Dedifferentiated amniotic fluid mesenchymal stem cell (primary cell): ENCODE data around the gene MMP24OS.
"Not testable (repeated sequence)": the region's sequence is repeated elsewhere in the genome, so short reads cannot be mapped to it uniquely, and the experiment has no call there.

Experiments used
- DNase-seq: peaks from one replicate; pipeline ENCODE4 v3.0.0-alpha.2; 2016; ENCODE audit errors: extremely low spot score

MMP24OS gene

GRCh38 chr20:35277531-35278395 is at the start of gene MMP24OS:
Gene MMP24OS, minus strand, starts transcription at chr20:35278122. Its CDS starts 193 bp downstream, at chr20:35277929.
- DNase-seq = peak; percentile 77

DNA sequence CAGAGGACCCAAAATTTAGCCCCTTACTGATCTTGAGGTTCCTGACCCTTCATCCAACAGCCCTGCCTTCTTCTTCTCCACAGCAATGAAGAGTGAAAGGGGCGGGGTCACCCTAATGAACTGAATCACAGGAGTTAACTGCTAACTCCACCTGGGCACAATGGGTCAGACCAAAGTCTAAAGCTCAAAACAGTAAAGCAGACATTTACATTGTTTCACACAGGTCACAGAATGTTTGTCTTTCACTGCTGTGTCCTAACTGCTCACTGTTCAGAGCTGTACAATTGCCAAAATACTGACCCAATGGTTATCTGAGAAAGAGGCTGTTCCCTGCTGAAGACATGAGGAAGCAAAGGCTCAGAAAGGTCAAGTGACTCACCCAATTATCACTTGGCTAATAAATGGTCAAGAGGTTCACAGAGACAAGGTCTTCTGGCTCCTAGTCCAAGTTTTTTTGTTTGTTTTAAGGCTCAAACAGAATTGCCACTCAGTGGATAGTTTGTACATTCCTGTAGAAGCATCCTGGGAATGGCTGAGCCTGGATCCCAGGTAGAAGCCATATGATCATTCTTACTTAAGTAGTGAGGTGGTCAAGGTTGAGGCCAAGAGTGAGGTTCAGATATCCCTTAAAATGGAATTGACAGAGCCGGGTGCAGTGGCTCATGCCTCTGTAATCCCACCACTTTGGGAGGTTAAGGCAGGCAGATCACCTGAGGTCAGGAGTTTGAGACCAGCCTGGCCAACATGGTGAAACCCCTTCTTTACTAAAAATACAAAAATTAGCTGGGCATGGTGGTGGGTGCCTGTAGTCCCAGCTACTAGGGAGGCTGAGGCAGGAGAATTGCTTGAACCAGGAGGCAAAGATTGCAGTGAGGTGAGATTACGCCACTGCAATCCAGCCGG is 49.4 kb upstream of the MMP24OS start:
- DNase-seq = no peak

DNA sequence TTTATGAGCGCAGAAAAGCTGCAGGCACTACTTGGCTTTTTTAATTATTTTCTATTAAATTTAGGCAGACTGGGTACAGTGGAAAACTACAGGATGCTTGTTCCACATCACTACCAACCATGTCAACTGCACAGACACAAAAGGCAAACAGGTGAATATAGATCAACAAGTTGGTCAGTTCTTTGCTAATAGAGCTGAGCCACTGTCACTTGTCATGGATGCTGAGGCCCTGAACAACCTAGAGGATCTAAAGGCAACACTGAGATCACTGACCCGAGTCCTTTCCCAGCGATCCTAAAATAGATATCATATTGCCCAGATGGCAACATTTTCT is 48.8 kb upstream of the MMP24OS start:
- no peak for DNase-seq

DNA sequence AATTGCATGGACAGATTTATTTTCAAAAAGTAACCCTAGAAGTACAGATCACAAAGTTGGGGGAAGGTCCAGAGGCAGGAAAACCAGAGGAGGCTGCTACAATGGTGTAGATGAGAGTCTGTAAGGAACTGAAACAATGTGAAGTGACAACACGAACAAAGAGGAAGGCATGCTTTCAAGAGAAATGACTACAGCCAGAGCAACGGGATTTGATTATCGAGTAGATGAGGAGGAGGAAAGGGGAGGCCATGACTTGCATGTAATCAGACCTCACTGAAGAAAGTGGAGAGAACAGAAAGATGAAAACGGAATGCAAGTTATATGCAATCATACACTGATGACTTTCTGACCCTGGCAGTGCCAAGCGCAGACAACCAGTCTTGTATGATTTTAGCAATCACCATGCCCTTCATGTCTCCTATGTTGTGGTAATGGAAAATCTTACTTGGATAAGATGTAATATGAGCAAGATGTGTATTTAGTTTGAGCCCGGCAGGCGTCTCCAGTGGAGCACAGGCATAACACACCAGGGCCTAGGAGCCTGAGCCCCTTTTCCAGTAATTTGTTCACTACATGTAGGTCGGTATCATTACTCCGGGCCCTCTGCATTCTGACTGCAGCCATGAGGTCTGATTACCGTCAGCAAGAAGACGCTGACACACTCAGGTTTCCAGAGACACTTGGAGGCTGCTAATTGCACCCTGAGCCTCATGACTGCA is 48.3 kb upstream of the MMP24OS start:
- no peak for DNase-seq

GRCh38 chr20:35325401-35325800 is 47.5 kb upstream of the MMP24OS start:
- no peak for DNase-seq

GRCh38 chr20:35320396-35321126 is 42.6 kb upstream of the MMP24OS start:
- no peak for DNase-seq

GRCh38 chr20:35319871-35320197 is 41.9 kb upstream of the MMP24OS start:
- no peak for DNase-seq

GRCh38 chr20:35319192-35319870 is 41.4 kb upstream of the MMP24OS start:
- DNase-seq = no peak

GRCh38 chr20:35318502-35319157 is 40.7 kb upstream of the MMP24OS start:
- DNase-seq = peak; percentile 27

DNA sequence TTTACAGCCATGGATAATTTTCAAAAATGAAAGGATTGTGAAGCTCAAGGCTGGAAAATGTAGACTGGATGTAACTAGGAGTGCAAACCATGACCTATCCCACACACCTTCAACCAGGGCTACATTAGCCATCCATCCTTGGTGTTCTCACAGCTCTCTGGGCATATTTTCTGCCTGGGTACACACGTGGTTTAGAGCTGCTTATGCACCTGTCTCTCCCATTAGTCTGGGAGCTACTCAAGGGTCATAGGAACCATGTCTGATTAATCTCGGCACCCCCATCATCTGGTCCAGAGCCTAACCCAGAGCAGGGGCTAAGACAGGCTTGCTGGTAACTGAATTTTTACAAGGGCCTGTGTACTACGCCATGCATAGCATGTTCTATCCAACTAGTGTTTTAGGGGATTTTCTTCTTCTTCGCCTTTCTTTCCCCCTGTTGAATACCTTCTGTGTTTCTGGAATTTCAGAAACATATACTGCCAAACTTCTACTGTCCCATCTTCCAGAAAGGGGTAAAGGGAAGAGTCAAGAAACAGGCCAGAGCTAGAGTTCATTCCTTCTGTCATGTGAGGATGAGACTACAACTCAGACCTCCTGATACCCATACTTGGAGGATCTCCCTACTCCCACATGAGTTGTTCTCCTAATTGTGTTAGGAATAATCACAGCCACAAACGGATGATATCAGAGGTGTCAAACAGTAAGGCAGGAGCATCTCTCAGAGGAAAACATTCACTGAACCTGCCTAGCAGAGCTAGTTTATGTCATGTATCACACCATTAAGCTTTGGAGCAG is 39.7 kb upstream of the MMP24OS start:
- DNase-seq = no peak

- no peak for DNase-seq
Measured at GRCh38 chr20:35316086-35316485, 38.2 kb upstream of the MMP24OS start.

GRCh38 chr20:35315632-35316020 is 37.7 kb upstream of the MMP24OS start:
- DNase-seq = not testable (repeated sequence)

GRCh38 chr20:35314816-35315631 is 37.1 kb upstream of the MMP24OS start:
- no peak for DNase-seq

- peak; percentile 62 for DNase-seq
Measured at GRCh38 chr20:35312318-35312717, 34.4 kb upstream of the MMP24OS start.

GRCh38 chr20:35311822-35312221 is 33.9 kb upstream of the MMP24OS start:
- DNase-seq = no peak

GRCh38 chr20:35311409-35311808 is 33.5 kb upstream of the MMP24OS start:
- DNase-seq = no peak

DNA sequence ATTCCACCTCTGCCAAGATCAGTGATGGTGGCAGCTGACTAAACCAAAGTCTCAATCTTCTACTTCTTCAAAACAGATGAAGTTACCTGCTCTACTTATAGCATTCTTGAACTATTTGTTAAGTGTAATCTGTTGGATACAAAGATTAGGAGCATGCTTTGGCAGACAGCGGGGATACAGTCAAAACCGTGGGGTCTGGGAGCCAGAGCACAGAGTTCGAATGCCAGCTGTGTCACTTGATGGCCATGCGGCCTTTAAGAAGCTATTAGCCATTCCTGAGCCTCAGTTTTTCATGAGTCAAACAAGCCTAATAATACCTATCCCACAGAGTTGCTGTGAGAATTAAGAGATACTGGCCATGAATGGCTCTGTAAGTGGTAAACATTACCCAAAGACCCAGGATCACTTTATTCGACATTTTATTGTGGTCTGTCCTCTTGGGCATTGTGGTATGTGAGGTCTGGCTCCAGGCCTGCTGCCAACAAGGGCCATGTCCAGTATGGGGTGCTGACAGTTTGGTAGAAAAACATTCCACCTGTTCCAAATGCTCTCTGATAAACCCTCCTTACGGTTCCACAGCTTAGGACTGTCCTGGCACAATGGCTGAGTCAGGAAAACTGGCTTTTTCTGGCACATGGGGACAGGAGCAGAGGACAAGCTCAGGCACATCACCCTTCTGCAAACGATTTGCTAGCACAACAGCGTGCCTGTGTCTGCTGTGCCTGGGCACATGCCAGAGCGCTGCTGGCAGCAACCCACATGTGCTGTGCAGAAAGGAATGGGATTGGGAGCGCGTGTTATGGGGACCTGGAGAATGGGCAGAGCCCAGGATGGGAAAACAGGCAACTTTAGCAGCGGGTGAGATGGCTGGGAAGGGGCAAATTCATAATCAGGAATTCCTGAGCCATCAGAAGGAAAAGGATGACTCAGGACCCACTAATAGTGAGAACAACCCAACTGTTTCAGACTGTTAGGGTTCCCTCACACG is 30.0 kb upstream of the MMP24OS start:
- peak; percentile 26 for DNase-seq
